HG03066 (cell line): ENCODE measurements around the gene SLC34A3.
"Not testable (repeated sequence)": the region's sequence is repeated elsewhere in the genome, so short reads cannot be mapped to it uniquely, and the experiment has no call there.

Experiments
- ATAC-seq: cut with Tn5 transposase; IDR thresholded peaks from one replicate; pipeline ENCODE4 v1.9.1; 2021; ENCODE audit warnings: low read depth; ENCODE audit not compliant: unreplicated experiment

The SLC34A3 gene

DNA sequence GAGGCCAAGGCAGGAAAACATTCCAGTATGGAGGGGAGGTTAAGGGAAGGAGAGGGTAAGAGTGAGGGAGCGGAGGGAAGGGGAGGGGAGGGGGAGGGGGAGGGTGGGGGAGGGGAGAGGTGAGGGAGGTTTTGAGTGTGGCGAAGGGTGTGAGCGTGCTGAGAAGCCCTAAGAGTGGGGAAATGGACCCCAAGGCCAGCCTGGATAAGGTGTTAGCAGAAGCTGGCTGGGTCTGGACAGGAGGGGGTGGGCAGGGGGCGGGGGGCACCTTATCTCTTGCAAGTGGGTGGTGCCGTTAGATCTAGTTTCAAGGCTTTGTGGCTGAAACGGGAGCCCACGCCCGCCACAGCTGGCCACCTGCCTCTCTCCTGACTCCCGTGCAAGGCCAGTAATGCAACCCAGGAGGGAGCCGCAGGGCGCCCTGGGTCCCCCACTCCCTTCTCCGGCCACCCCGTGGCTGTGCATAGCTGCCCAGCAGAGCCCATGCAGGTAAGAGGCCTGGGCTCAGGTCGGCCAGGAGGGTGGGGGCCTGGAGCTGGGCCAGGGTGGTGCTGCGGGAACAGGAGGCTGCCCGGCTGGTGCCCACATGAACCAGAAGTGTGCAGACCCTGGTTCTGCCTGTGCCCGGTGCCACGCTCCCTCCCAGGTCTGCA, 2.7 kb upstream of the SLC34A3 start:
- ATAC-seq: no peak

DNA sequence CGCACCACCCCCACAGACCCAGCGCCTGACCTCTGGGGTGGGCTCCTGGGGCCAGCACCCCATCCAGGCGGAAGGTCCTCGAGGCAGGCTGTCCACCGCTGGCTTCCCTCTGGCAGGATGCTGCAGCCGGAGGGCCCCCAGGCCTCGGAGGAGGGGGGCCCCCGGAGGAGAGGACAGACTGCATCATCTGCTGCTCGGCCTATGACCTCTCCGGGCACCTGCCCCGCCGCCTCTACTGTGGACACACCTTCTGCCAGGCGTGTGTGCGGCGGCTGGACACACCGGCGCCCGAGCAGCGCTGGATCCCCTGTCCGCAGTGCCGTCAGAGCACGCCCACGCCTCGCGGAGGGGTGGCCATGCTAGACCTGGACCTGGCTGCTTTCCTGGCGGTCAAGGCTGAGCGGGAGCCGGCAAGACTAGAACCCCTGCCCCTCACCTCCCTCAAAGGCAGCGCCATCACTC, 2.2 kb upstream of the SLC34A3 start:
- ATAC-seq: no peak

DNA sequence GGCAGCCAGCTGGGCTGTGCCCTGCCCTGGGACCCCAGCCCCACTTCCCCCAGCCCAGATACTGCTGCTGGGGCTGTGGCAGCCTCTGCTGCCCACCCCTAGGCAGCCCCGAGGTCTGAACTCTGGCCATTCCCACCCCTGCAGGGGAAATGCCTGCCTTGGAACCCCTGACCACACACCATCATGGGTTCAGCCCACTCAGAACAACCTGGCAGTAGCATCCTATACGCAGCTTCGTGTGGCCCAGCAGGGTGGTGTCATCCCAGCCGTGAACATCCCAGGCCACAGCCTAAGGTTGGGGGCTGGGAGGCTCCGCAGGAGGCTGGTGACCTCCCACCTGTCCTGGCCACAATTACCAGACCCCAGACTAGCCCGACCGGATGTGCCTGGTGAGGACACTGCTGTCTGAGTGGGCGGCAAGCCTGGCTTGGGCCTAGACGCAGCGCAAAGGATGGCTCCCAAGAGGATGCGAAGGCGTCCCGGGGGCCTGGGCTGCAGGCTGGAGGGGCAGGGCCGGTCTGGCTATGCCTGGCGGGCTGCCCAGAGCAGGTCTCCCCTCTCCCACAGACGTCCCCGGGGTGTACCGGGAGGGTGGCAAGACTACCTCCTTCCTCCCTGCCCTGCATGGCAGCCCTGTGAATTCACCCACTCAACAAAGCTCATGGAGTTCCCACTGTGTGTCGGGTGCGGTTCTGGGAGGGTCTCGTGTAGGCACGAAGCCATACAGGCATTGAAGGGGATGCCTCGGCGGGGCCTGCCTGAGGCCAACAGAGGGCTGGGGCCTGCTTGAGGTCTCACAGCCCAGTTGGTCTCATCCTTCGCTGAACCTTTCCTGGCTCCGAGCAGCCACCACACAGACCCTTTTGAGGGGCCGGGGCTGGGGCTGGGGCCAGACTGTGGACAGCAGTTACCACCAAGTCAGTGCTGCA, 1.5 kb upstream of the SLC34A3 start:
- no peak for ATAC-seq

- no peak for ATAC-seq
These were observed 597 bp upstream of the SLC34A3 start for GRCh38 chr9:137229903-137230704.

- ATAC-seq: no peak
These were observed 805 bp downstream of the SLC34A3 start for GRCh38 chr9:137231372-137232039.

DNA sequence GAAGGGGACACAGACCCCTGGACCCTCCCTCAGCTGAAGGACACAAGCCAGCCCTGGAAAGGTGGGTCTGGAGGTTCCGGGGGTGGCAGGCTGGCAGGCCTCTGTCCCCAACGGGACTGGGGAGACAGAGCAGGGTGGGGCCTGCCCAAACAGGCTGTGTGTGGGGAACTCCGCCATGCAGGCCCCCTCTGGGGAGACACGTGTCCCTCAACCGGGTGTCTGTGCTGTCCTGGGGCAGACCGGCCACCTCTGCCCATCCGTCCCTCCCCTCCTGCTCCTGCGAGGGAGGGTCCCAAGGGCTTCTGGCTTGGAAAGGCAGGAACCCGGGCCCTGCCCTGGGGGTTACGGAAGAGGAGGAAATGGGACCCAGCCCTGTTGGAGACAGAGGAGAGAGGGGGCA, 1.4 kb downstream of the SLC34A3 start:
- ATAC-seq: no peak

DNA sequence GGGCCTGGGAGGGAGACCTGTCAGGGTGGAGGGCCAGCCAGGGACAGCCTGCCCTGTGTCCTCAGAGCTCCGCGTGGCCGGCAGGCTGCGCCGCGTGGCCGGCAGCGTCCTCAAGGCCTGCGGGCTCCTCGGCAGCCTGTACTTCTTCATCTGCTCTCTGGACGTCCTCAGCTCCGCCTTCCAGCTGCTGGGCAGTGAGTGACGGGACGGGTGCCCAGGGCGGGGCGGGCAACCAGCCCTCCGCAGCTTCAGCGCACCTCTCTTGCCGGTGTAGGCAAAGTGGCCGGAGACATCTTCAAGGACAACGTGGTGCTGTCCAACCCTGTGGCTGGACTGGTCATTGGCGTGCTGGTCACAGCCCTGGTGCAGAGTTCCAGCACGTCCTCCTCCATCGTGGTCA, 1.8 kb downstream of the SLC34A3 start:
- no peak for ATAC-seq

GRCh38 chr9:137233143-137233980, 2.7 kb downstream of the SLC34A3 start:
- no peak for ATAC-seq

- no peak for ATAC-seq
These were observed 3.5 kb downstream of the SLC34A3 start for GRCh38 chr9:137234055-137234697.

DNA sequence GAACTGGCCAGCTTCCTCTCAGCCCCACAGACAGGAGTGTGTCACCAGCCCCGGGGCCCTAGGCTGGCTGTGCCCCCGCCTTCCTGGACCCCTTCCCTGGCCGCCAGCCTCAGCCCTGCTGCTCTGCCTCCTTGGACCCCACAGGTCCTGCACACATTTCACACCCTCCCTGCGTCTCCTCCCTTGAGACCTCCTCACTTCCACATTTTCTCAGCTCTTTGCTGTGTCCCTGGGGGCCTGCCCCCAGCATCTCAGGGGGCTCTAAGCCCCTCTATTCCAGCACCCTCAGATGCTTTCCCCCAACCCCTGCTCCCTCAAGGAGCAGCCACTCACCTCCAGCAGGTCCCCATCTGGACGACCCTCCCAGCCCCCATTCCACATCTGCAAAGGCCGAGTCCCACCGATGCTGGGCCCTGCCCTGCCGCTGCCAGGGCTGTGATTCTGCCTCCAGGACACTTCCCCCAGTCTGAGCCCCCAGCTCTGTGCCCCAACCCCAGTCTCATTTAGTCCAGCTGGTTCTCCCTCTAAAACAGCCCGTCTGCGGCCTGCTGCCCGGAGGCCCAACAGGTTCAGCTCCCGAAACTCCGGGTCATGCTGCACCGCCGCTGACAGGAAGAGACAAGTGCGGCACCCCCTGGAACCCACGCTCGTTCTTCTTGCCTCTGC, 4.2 kb downstream of the SLC34A3 start:
- ATAC-seq: no peak

- no peak for ATAC-seq
These were observed 4.9 kb downstream of the SLC34A3 start for GRCh38 chr9:137235424-137236237.

GRCh38 chr9:137236238-137236935, 5.7 kb downstream of the SLC34A3 start:
- no peak for ATAC-seq

DNA sequence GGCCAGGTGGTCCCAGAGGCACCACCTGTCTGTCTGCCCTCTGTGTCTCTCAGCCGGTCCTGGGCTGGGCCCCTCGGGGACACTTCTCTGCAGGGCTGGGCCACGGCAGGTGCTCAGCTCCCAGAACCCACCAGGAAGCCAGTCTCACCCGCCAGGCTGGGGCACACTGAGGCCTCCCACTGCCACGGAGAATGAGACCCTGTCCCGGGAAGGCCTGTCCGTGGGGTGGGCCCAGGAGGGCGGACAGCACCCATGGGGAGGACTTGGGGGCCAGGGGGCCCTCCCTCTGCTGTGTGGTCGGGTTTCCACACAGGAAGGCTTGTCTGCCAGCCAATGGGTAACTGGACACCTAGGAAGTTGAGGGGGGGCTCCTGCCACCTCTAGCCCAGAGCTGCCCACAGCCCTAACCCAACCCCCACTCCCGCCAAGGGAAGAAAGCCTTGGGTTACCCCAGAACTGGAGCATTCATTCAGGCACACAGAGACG, 6.3 kb downstream of the SLC34A3 start:
- no peak for ATAC-seq

DNA sequence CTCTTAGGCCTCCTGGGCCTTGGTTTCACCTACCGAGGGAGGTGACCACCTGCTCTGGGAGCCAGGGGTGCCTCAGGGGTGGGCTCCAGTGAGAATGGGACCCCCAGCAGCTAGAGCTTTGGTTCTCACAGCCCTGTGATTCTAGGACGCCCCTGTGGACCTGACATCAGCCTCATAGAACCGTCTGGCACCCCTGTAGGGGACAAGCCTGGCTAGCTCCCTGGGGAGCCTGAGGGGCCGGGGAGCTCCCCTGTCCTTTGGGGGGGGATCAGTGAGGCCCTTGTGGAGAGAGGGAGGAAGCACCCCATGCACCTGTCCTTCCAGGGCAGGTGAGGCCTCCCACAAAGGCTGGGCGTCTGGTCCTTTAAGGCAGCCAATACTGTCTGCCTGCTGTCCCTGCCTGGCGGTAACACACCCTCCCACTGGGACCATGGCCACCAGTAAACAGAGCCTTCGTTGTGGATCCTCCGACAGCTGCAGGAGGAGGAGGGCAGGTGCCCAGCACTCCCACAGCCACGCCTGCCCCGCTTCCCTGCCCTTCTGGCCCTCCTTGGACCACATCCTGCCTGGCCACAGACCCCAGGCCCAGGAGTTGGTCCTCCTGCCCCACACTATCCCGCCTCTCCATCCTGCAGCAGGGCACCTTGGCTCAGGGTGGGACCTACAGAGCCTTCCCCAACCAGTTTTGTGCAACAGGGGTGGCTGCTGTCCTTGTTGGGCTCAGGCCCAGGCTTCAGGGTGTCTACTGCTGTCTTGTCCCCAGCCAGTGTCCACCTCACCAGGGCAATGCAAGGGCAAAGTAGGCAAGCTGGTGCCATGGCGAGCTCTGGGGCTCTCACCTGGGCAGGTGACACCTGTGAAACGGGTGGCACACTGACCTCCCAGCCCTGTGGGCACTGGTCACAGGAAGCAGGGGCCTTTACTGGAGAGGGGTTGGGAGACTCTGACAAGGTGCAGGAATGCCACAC, 7.3 kb downstream of the SLC34A3 start:
- no peak for ATAC-seq

GRCh38 chr9:137239541-137240200, 9.0 kb downstream of the SLC34A3 start:
- ATAC-seq: not testable (repeated sequence)
